Right cardiac atrium (tissue), 5 donors: Measurements from ENCODE around the gene ACOXL. TPM values are rescaled to one million over a fixed set of nuclear protein-coding genes. Genes with fewer than 3 reads are reported as not detected.

Experiments used
- ATAC-seq, 2 donors: fragments of 200-7000 bp; cut with Tn5 transposase; one replicate each; pipeline versions ENCODE4 v1.8.0 to v1.9.1; 2020; ENCODE audit warnings: moderate library complexity in 2 of 2, mild to moderate bottlenecking in 1 of 2
- DNase-seq, 3 donors: peaks; one replicate each; pipeline ENCODE4 v3.0.0-alpha.2; 2020
- H3K27ac ChIP-seq: one replicate; pipeline ENCODE4 v1.5.1; 2013; ENCODE audit warnings: mild to moderate bottlenecking, low read length, control low read depth, moderate library complexity
- H3K27me3 ChIP-seq: one replicate; pipeline ENCODE4 v1.6.1; 2013; ENCODE audit not compliant: control insufficient read depth, insufficient read depth
- H3K4me1 ChIP-seq: one replicate; pipeline ENCODE4 v1.6.1; 2013; ENCODE audit warnings: low read length; ENCODE audit not compliant: control insufficient read depth, insufficient read depth
- H3K4me3 ChIP-seq: one replicate; pipeline ENCODE4 v1.5.1; 2013; ENCODE audit warnings: low read length, control low read depth
- H3K9me3 ChIP-seq: one replicate; pipeline ENCODE4 v1.6.1; 2013; ENCODE audit warnings: low read length; ENCODE audit not compliant: control insufficient read depth
- WGBS: extraction: QIAGEN DNeasy Blood & Tissue Kit; methylation state at CpG from one replicate; pipeline ENCODE4 v1.1.7; 2013; 5-methylcytosine and 5-hydroxymethylcytosine counted together
- intact Hi-C, 4 donors: fragments of 100-400 bp; cut with DNase I; formaldehyde crosslinking; loops; one replicate each; pipeline versions ENCODE4 v1.11.0 to v1.14.0; 2022 to 2023
- polyA plus RNA-seq: library from polyadenylated mRNA; stranded (reverse); fragments of 200-250 nt; gene quantifications from one replicate; pipeline ENCODE4 v1.2.3, GENCODE V29; 2013
- total RNA-seq, 4 donors: library from RNA; stranded (reverse); fragmentation: NEBNext Ultra II Directional; extraction: Animal tissue kit (Norgen Biotek cat#: 25700); gene quantifications; one replicate each; pipeline ENCODE4 v1.2.1, GENCODE V29; 2021
- donor health status: healthy with polysubstance abuse.
- donor health status: DM: no; HTN: yes; CAD: no.
- donor health status: DM: no; HTN: no; CAD: no.
- donor health status: DM: no; HTN: yes; CAD: no; lungs with severe emphysema.
- donor health status: DM: yes; HTN: yes; CAD: no.

Gene ACOXL
- total and polyA plus RNA-seq, 5 donors, result 0.02 TPM; not detected in 4

DNA sequence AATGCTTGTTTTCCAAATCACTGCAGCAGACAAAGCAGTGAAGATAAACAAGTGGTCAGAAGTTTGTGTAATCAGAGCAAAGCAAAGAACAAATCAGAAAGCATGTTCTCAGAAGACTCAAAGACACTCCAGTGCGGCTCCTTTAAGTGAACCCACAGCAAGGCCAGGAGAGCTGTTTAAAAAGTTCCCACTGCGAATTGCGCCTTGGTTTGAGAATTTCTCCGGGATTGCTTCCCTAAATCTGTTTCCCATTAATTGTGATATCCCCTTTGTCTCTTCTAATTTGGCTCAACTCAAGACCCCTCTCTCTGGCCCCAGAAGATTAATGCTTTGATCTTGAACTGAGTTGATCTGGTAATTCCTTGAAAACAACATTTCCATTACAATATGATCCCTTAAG lies 265.9 kb downstream of the ACOXL start:
- Histone ChIP-seq H3K4me1 (peaks cover 1% of the 10 kb centered on the region), H3K9me3 (no peaks in the 10 kb centered on the region), H3K27me3 (no peaks in the 10 kb centered on the region), H3K4me3 (no peak overlapping the region), H3K27ac (no peak overlapping the region)
- WGBS, result 58% methylated on average over 4 of the region's 4 CpGs
- intact Hi-C loops, result no loop called here
- ATAC-seq (no peak), DNase-seq (no peak)

- ATAC-seq (no peak), DNase-seq (no peak)
- H3K27ac ChIP-seq, result no peak overlapping the region
- peaks cover 1% of the 10 kb centered on the region for H3K4me1 ChIP-seq
- H3K27me3 ChIP-seq, result no peaks in the 10 kb centered on the region
- H3K9me3 ChIP-seq, result no peaks in the 10 kb centered on the region
- no peak overlapping the region for H3K4me3 ChIP-seq
- intact Hi-C loops, result no loop called here
Observed at GRCh38 chr2:110999626-111000025, 267.3 kb downstream of the ACOXL start.

DNA sequence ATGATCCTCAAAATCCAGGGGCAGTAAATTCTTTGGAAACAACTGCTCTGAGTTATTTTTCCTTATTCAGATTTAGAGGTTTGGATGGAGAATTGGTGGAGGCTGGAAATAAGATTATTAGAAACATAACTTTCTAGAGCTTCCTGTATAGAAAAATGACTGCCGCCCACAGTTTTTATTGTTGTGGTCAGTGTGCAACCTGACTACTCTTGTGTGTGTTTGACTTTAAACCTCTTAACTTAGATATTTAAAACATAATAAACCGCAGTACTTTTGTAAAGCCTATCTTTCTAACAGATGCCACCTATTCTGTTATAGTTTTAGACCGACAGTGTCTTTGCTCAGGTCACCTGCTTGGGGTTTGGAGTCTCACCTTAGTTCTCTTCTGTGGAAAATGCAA lies 272.9 kb downstream of the ACOXL start:
- Histone ChIP-seq H3K27me3 (no peaks in the 10 kb centered on the region), H3K9me3 (no peaks in the 10 kb centered on the region), H3K4me3 (no peak overlapping the region), H3K27ac (no peak overlapping the region), H3K4me1 (peaks cover 1% of the 10 kb centered on the region)
- 93% methylated on average over 3 of the region's 3 CpGs for WGBS
- ATAC-seq, result no peak
- DNase-seq, result no peak
- intact Hi-C loops, result no loop called here

- Histone ChIP-seq H3K4me3 (no peak overlapping the region), H3K27ac (no peak overlapping the region), H3K9me3 (no peaks in the 10 kb centered on the region), H3K27me3 (no peaks in the 10 kb centered on the region), H3K4me1 (peaks cover 1% of the 10 kb centered on the region)
- DNase-seq, result no peak
- ATAC-seq, result no peak
- intact Hi-C loops, result no loop called here
- WGBS, result 75% methylated on average over 4 of the region's 4 CpGs
Observed at GRCh38 chr2:111005821-111006220, 273.4 kb downstream of the ACOXL start.

GRCh38 chr2:111007757-111008688 lies 275.6 kb downstream of the ACOXL start:
- Histone ChIP-seq H3K27me3 (no peaks in the 10 kb centered on the region), H3K4me1 (peaks cover 1% of the 10 kb centered on the region), H3K4me3 (no peak overlapping the region), H3K27ac (no peak overlapping the region), H3K9me3 (no peaks in the 10 kb centered on the region)
- ATAC-seq, result no peak
- WGBS, result 89% methylated on average over 7 of the region's 7 CpGs
- intact Hi-C loops, result no loop called here
- DNase-seq, result no peak

- Histone ChIP-seq H3K4me1 (no peaks in the 10 kb centered on the region), H3K9me3 (no peaks in the 10 kb centered on the region), H3K4me3 (no peak overlapping the region), H3K27me3 (no peaks in the 10 kb centered on the region), H3K27ac (no peak overlapping the region)
- ATAC-seq, result no peak
- DNase-seq, result no peak
- intact Hi-C loops, result no loop called here
Observed at GRCh38 chr2:111011218-111011617, 278.8 kb downstream of the ACOXL start.

DNA sequence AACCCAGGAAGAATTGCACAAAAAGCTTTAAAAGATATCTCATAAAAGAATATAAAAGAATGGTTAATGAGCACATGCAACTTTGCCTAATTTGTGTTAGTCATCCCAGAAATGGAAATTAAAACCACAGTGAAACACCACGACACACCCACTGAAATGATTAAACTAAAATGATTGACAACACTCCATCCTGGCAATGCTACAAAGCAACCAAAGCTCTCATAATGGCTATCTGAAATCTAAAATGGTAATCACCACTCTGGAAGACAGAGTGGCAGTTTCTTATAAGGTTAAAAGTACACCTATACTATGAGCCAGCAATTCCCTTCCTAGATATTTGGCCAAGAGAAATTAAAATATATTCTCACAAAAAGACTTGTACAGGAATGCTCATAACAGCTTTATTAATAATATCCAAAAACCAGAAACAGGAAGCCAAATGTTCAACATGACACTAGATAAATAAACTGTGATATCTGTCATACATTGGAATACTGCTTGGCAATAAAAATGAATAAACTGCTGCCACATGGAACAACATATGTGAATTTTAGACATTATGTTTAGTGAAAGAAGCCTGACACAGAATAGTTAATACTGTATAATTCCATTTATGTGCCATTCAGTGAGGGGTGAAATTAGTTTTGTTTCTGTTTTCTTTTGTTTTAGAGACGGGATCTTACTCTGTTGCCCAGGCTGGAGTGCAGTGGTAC lies 283.1 kb downstream of the ACOXL start:
- Histone ChIP-seq H3K27ac (no peak overlapping the region), H3K4me3 (no peak overlapping the region), H3K27me3 (no peaks in the 10 kb centered on the region), H3K9me3 (no peaks in the 10 kb centered on the region), H3K4me1 (no peaks in the 10 kb centered on the region)
- DNase-seq (no peak), ATAC-seq (no peak)
- WGBS, result 76% methylated on average over 2 of the region's 2 CpGs
- intact Hi-C loops, result no loop called here

- H3K27ac ChIP-seq, result no peak overlapping the region
- DNase-seq (no peak), ATAC-seq (no peak)
- H3K4me3 ChIP-seq, result no peak overlapping the region
- H3K9me3 ChIP-seq, result no peaks in the 10 kb centered on the region
- intact Hi-C loops, result no loop called here
- H3K4me1 ChIP-seq, result no peaks in the 10 kb centered on the region
- no peaks in the 10 kb centered on the region for H3K27me3 ChIP-seq
- 83% methylated on average over 7 of the region's 7 CpGs for WGBS
Observed at GRCh38 chr2:111017034-111017622, 284.8 kb downstream of the ACOXL start.

DNA sequence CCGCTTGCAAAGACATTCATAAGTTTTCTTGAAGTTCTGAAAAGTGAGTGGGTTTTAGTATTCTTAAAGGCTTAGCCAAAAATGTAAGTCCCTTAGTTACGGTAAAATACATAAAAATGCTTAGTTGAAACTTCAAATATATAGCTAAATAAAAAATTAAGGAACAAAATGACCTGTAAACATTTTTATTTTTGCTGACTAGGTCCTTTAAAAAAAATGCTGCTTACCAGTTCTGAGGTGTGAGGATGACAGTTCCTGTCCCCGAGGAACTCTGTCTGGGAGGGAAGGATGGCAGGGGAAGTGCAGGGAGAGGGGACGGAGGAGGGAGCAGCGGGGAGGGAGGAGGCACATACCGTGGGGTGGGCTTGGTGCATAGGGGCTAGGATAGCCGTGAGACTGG lies 285.5 kb downstream of the ACOXL start:
- WGBS, result 72% methylated on average over 7 of the region's 7 CpGs
- Histone ChIP-seq H3K4me1 (no peaks in the 10 kb centered on the region), H3K27ac (no peak overlapping the region), H3K4me3 (no peak overlapping the region), H3K27me3 (no peaks in the 10 kb centered on the region), H3K9me3 (no peaks in the 10 kb centered on the region)
- no peak for ATAC-seq
- intact Hi-C loops, result no loop called here
- DNase-seq, result no peak

- no peak for DNase-seq
Observed at GRCh38 chr2:111019381-111019780, 287.0 kb downstream of the ACOXL start.

GRCh38 chr2:111022633-111023032 lies 290.3 kb downstream of the ACOXL start:
- H3K9me3 ChIP-seq, result no peaks in the 10 kb centered on the region
- intact Hi-C loops, result no loop called here
- no peak for ATAC-seq
- DNase-seq, result no peak
- H3K4me3 ChIP-seq, result no peak overlapping the region
- no peaks in the 10 kb centered on the region for H3K4me1 ChIP-seq
- no peaks in the 10 kb centered on the region for H3K27me3 ChIP-seq
- 89% methylated on average over 7 of the region's 7 CpGs for WGBS
- no peak overlapping the region for H3K27ac ChIP-seq

More at GRCh38 chr2:111019381-111019780, 287.0 kb downstream of the ACOXL start:
- WGBS, result 84% methylated on average over 10 of the region's 10 CpGs
- Histone ChIP-seq H3K27ac (no peak overlapping the region), H3K4me1 (no peaks in the 10 kb centered on the region), H3K4me3 (no peak overlapping the region), H3K9me3 (no peaks in the 10 kb centered on the region), H3K27me3 (no peaks in the 10 kb centered on the region)
- no peak for ATAC-seq
- intact Hi-C loops, result no loop called here
